ENCODE measurements around the gene RAB22A. TPM values are rescaled to one million over a fixed set of nuclear protein-coding genes. Genes with fewer than 3 reads are reported as not detected.

Gene RAB22A
- total RNA-seq, 4 donors from 2014 or later = 26.6 to 33.6 (median 29.2) TPM

DNA sequence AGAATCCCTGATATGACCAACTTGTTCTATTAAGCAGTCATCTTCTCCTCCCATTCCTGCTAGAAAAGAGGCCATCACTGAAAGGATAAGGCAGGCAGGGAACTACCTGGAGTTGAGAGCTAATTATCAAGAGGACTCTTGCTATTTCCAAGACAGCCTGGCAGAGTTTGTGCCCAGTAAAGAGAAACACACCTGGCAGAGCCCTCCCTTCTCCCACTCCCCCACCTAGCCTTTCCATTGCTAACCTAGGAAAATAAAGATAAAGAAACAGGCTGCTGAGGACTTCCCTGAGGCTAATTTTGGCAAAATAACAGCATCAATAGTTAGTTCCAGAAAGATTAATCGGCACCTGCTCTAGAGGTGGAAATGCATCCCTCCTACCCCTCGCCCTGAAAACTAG, 20.4 kb upstream of the RAB22A start:
- intact Hi-C loops (cut with DNase I) = no loop called here
- WGBS, 2 donors = 98% methylated on average over 2 of the region's 2 CpGs
- no peaks in the 10 kb centered on the region for H3K4me1 ChIP-seq
- no peak overlapping the region for H3K27ac ChIP-seq
- no peaks in the 10 kb centered on the region for H3K27me3 ChIP-seq
- no peaks in the 10 kb centered on the region for H3K36me3 ChIP-seq
- no peaks in the 10 kb centered on the region for H3K9me3 ChIP-seq
- no peak overlapping the region for H3K4me3 ChIP-seq (replicated peaks in 1 of 3)
- TF ChIP-seq POLR2A (IDR thresholded peaks at IDR 0.05) = no peak
- TF ChIP-seq, protein P1, sequence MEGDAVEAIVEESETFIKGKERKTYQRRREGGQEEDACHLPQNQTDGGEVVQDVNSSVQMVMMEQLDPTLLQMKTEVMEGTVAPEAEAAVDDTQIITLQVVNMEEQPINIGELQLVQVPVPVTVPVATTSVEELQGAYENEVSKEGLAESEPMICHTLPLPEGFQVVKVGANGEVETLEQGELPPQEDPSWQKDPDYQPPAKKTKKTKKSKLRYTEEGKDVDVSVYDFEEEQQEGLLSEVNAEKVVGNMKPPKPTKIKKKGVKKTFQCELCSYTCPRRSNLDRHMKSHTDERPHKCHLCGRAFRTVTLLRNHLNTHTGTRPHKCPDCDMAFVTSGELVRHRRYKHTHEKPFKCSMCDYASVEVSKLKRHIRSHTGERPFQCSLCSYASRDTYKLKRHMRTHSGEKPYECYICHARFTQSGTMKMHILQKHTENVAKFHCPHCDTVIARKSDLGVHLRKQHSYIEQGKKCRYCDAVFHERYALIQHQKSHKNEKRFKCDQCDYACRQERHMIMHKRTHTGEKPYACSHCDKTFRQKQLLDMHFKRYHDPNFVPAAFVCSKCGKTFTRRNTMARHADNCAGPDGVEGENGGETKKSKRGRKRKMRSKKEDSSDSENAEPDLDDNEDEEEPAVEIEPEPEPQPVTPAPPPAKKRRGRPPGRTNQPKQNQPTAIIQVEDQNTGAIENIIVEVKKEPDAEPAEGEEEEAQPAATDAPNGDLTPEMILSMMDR (IDR thresholded peaks at IDR 0.05) = no peak
- no peak for DNase-seq

DNA sequence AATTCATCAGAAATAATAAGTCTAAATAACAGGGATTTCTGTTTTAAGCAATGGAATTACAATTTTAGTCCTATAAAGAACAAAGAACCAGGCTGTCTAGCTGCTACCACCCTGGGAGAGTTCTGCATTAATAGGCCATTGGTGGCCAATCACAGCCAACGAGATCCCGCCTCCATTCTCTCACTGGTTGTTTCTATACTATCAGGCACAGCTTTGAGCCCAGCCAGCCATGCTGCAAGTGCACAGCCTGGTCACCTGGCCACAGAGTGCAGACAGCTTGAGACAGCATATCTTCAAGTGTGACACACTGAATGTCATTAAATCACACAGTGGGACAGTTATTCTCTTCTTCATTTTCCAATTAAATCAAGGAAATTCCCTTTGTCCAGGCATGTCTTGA, 16.1 kb upstream of the RAB22A start:
- peak; percentile 41 to 44 for DNase-seq
- H3K4me3 ChIP-seq (replicated peaks in 1 of 3) = no peak overlapping the region
- no peak overlapping the region for H3K27ac ChIP-seq
- TF ChIP-seq, protein P1 (IDR thresholded peaks at IDR 0.05) = no peak
- TF ChIP-seq POLR2A (IDR thresholded peaks at IDR 0.05) = no peak
- H3K4me1 ChIP-seq = no peaks in the 10 kb centered on the region
- 88 to 89% methylated on average over 2 of the region's 2 CpGs for WGBS, 2 donors
- H3K36me3 ChIP-seq = no peaks in the 10 kb centered on the region
- H3K27me3 ChIP-seq = no peaks in the 10 kb centered on the region
- intact Hi-C loops (cut with DNase I) = no loop called here
- no peaks in the 10 kb centered on the region for H3K9me3 ChIP-seq

DNA sequence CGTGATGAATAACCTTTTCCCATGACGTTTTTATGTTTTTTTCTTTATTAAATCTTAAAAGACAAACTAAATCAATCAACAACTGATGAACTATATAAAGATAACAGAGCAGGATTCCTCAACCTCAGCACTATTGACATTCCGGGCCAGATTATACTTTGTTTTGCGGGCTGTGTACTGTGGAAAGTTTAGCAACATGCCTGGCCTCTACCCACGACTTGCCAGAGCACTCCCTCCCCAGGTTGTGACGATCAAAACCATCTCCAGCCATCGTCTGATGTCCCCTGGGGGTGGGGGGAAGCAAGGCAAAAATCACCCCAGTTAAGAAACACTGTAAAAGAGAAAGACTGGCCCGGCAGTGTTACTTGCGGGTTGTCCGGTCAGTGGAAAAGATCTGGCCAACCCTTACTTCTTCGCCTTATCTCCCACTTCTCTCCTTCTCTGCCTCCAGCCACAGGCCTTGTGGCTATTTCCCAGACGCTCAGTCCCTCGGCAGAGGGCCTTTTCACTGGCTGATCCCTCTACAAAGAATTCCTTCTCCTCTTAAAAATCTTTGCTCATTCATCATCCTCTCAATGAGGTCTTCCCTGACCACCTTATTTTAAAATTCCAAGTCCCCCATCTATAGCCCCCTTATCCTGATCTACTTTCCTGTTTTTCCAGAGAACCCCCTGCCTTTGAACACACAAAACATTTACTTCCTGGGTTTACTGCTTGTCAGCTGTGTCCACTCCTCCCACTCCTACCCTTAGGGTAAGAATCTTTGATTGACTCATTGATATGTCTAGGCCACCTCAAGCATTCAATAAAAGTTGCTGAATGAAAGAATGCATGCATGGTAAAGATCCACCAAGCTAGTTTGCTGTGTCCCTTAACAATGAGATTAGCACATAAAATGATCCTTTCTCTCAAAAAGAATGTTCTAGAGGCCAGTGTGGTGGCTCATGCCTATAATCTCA, 14.7 kb upstream of the RAB22A start:
- H3K9me3 ChIP-seq = no peaks in the 10 kb centered on the region
- intact Hi-C loops (cut with DNase I) = no loop called here
- TF ChIP-seq, protein P1 (IDR thresholded peaks at IDR 0.05) = no peak
- TF ChIP-seq POLR2A (IDR thresholded peaks at IDR 0.05) = no peak
- H3K4me1 ChIP-seq = no peaks in the 10 kb centered on the region
- no peaks in the 10 kb centered on the region for H3K36me3 ChIP-seq
- 80 to 83% methylated on average over 13 of the region's 13 CpGs for WGBS, 2 donors
- no peak overlapping the region for H3K4me3 ChIP-seq (replicated peaks in 1 of 3)
- no peak for DNase-seq
- H3K27me3 ChIP-seq = no peaks in the 10 kb centered on the region
- H3K27ac ChIP-seq = no peak overlapping the region

- H3K9me3 ChIP-seq = no peaks in the 10 kb centered on the region
- no peak overlapping the region for H3K27ac ChIP-seq
- WGBS, 2 donors = 90% methylated on average over 7 of the region's 7 CpGs
- DNase-seq = no peak
- TF ChIP-seq POLR2A (IDR thresholded peaks at IDR 0.05) = no peak
- TF ChIP-seq, protein P1 (IDR thresholded peaks at IDR 0.05) = no peak
- no peaks in the 10 kb centered on the region for H3K36me3 ChIP-seq
- intact Hi-C loops (cut with DNase I) = no loop called here
- no peaks in the 10 kb centered on the region for H3K27me3 ChIP-seq
- H3K4me3 ChIP-seq (replicated peaks in 1 of 3) = no peak overlapping the region
- no peaks in the 10 kb centered on the region for H3K4me1 ChIP-seq
Observed at GRCh38 chr20:58296051-58296837, 13.3 kb upstream of the RAB22A start.
